Sigmoid colon (tissue), 7 donors: Measurements from ENCODE around the gene CBL. TPM values are rescaled to one million over a fixed set of nuclear protein-coding genes. Genes with fewer than 3 reads are reported as not detected.

Source experiments
- DNase-seq: peaks from one replicate; pipeline ENCODE4 v3.0.0-alpha.2; 2019
- H3K27ac ChIP-seq, 4 donors: fragments of 200-600 bp; sonication (generic); one replicate each; pipeline ENCODE4 v1.5.1; 2016 to 2019; ENCODE audit warnings: mild to moderate bottlenecking in 1 of 4
- H3K27me3 ChIP-seq, 3 donors: fragments of 200-600 bp; sonication (generic); one replicate each; pipeline ENCODE4 v1.5.1; 2019; ENCODE audit warnings: mild to moderate bottlenecking in 1 of 3
- H3K36me3 ChIP-seq, 4 donors: fragments of 200-600 bp; sonication (generic); one replicate each; pipeline ENCODE4 v1.5.1; 2016 to 2019
- H3K4me1 ChIP-seq, 4 donors: fragments of 200-600 bp; sonication (generic); one replicate each; pipeline ENCODE4 v1.5.1; 2017 to 2019
- H3K4me3 ChIP-seq, 4 donors: fragments of 200-600 bp; sonication (generic); one replicate each; pipeline ENCODE4 v1.5.1; 2017 to 2019; ENCODE audit warnings: mild to moderate bottlenecking in 2 of 4, moderate library complexity in 1 of 4
- H3K9me3 ChIP-seq, 4 donors: fragments of 200-600 bp in 3 of 4; sonication (generic) in 3 of 4; one replicate each; pipeline versions ENCODE4 v1.5.1 to v1.6.1; 2013 to 2019
- CTCF ChIP-seq, 4 experiments: fragments of 450-650 bp in 3 of 4; fragments of 200-600 bp in 1 of 4; IDR thresholded peaks; one replicate each; pipeline ENCODE4 v1.5.1; 2016 to 2019; ENCODE audit warnings: antibody characterized with exemption in 4 of 4, mild to moderate bottlenecking in 3 of 4, moderate library complexity in 2 of 4
- EP300 ChIP-seq, 4 donors: sonication (generic); formaldehyde crosslinking; IDR thresholded peaks; one replicate each; pipeline ENCODE4 v1.6.1; 2017; ENCODE audit warnings: antibody characterized with exemption in 4 of 4
- POLR2A ChIP-seq, 2 donors: fragments of 450-650 bp; IDR thresholded peaks; one replicate each; pipeline ENCODE4 v1.6.1; 2016; ENCODE audit warnings: antibody characterized with exemption in 2 of 2, mild to moderate bottlenecking in 2 of 2, moderate library complexity in 2 of 2
- POLR2AphosphoS5 ChIP-seq, 4 donors: sonication (generic); formaldehyde crosslinking; IDR thresholded peaks; one replicate each; pipeline ENCODE4 v1.6.1; 2017; ENCODE audit warnings: antibody characterized with exemption in 4 of 4
- WGBS, 2 donors: extraction: QIAGEN DNeasy Blood & Tissue Kit; methylation state at CpG; one replicate each; pipeline ENCODE4 v1.1.7; 2013; 5-methylcytosine and 5-hydroxymethylcytosine counted together
- intact Hi-C: fragments of 100-400 bp; cut with DNase I; formaldehyde crosslinking; loops from one replicate; pipeline ENCODE4 v1.15.1; 2023
- polyA plus RNA-seq, 3 donors: library from polyadenylated mRNA; stranded (reverse); fragments of 200-250 nt; gene quantifications; one replicate each; pipeline ENCODE4 v1.2.3, GENCODE V29; 2013
- total RNA-seq, 4 donors: library from RNA; depleted of rRNA; stranded (reverse); fragments of >200 nt; gene quantifications; one replicate each; pipeline ENCODE4 v1.1.0, GENCODE V29; 2016
- donor health status: healthy with polysubstance abuse.
- donor health status: Bipolar disorder and iron deficiency.
- donor health status: healthy.

The CBL gene
- total and polyA plus RNA-seq, 7 donors = 1.8 to 17.7 (median 11.8) TPM

- peaks cover 9 to 30% (median 19%) of the 10 kb centered on the region in 4 donors for H3K36me3 ChIP-seq
- H3K27ac ChIP-seq = peak within 1 kb of the TSS; percentile 93 to 99 (median 96)
- peaks cover 0 to 82% (median 61%) of the 10 kb centered on the region in 4 donors for H3K4me1 ChIP-seq
- H3K9me3 ChIP-seq = no peaks in the 10 kb centered on the region
- peak within 1 kb of the TSS; percentile 62 to 90 (median 76) for H3K4me3 ChIP-seq
- peak; percentile 86 for DNase-seq
- intact Hi-C loops = loop anchor here (2.0 kb wide), 1 partner anchor 222 kb away; a partner anchor contains a TSS
- 2 to 4% methylated on average over 74 of the region's 74 CpGs for WGBS, 2 donors
- H3K27me3 ChIP-seq = no peaks in the 10 kb centered on the region
- peak; percentile 69 to 78 for TF ChIP-seq POLR2A (IDR thresholded peaks at IDR 0.05)
- TF ChIP-seq EP300 (IDR thresholded peaks at IDR 0.05) = no peak
- no peak for TF ChIP-seq CTCF (IDR thresholded peaks at IDR 0.05)
- TF ChIP-seq POLR2AphosphoS5 (IDR thresholded peaks at IDR 0.05) = peak; percentile 89 to 97 (median 94)
Measured at GRCh38 chr11:119316729-119317591, 110.8 kb downstream of the CBL start, which contains the start of gene MCAM. Gene MCAM, minus strand, starts transcription at chr11:119317130. Its CDS starts 29 bp downstream, at chr11:119317101.

GRCh38 chr11:119317592-119318239, 111.6 kb downstream of the CBL start:
- no peak for DNase-seq
- intact Hi-C loops = loop anchor here (2.0 kb wide), 1 partner anchor 223 kb away; a partner anchor contains a TSS
- H3K27ac ChIP-seq = peak overlapping the region; percentile 93 to 99 (median 96)
- H3K4me1 ChIP-seq = peaks cover 0 to 81% (median 66%) of the 10 kb centered on the region in 4 donors
- TF ChIP-seq POLR2AphosphoS5 (IDR thresholded peaks at IDR 0.05) = peak in 1 of 4 donors; percentile 31
- TF ChIP-seq EP300 (IDR thresholded peaks at IDR 0.05) = no peak
- peaks cover 1 to 23% (median 12%) of the 10 kb centered on the region in 4 donors for H3K36me3 ChIP-seq
- H3K4me3 ChIP-seq = peak overlapping the region; percentile 62 to 90 (median 76)
- H3K9me3 ChIP-seq = no peaks in the 10 kb centered on the region
- 71 to 72% methylated on average over 14 of the region's 14 CpGs for WGBS, 2 donors
- H3K27me3 ChIP-seq = no peaks in the 10 kb centered on the region

- intact Hi-C loops = no loop called here
- peak; percentile 87 for DNase-seq
- Histone ChIP-seq H3K4me1 (peaks cover 0 to 81% (median 69%) of the 10 kb centered on the region in 4 donors), H3K36me3 (peaks cover 0 to 16% (median 8%) of the 10 kb centered on the region in 4 donors), H3K4me3 (no peak overlapping the region), H3K9me3 (no peaks in the 10 kb centered on the region), H3K27me3 (no peaks in the 10 kb centered on the region), H3K27ac (peak overlapping the region; percentile 93 to 99 (median 96))
- WGBS, 2 donors = 71 to 72% methylated on average over 22 of the region's 22 CpGs
- TF ChIP-seq POLR2A (IDR thresholded peaks at IDR 0.05) = peak in 1 of 2 donors; percentile 32
- peak in 2 of 4 donors; percentile 56 to 64 for TF ChIP-seq EP300 (IDR thresholded peaks at IDR 0.05)
- TF ChIP-seq CTCF (IDR thresholded peaks at IDR 0.05) = no peak
- peak; percentile 46 to 80 (median 62) for TF ChIP-seq POLR2AphosphoS5 (IDR thresholded peaks at IDR 0.05)
Measured at GRCh38 chr11:119318240-119319135, 112.3 kb downstream of the CBL start.

GRCh38 chr11:119319136-119319699, 113.1 kb downstream of the CBL start:
- no peak for TF ChIP-seq CTCF (IDR thresholded peaks at IDR 0.05)
- TF ChIP-seq EP300 (IDR thresholded peaks at IDR 0.05) = no peak
- TF ChIP-seq POLR2AphosphoS5 (IDR thresholded peaks at IDR 0.05) = no peak
- TF ChIP-seq POLR2A (IDR thresholded peaks at IDR 0.05) = no peak
- no peak for DNase-seq
- H3K4me1 ChIP-seq = peaks cover 0 to 87% (median 75%) of the 10 kb centered on the region in 4 donors

More at GRCh38 chr11:119319136-119319699, 113.1 kb downstream of the CBL start:
- H3K27ac ChIP-seq = peak overlapping the region; percentile 93 to 99 (median 96)
- H3K4me3 ChIP-seq = no peak overlapping the region
- H3K9me3 ChIP-seq = no peaks in the 10 kb centered on the region
- intact Hi-C loops = no loop called here
- H3K27me3 ChIP-seq = no peaks in the 10 kb centered on the region
- 76 to 83% methylated on average over 8 of the region's 8 CpGs for WGBS, 2 donors
- H3K36me3 ChIP-seq = peaks cover 0 to 9% (median 4%) of the 10 kb centered on the region in 4 donors
